Activated CD8-positive, alpha-beta memory T cell treated with anti-CD3 and anti-CD28 coated beads for 48 hours (primary cell): Measurements from ENCODE around the gene DNAJB12.
"Not testable (repeated sequence)": the region's sequence is repeated elsewhere in the genome, so short reads cannot be mapped to it uniquely, and the experiment has no call there.

Experiments
- DNase-seq, 3 experiments: peaks; one replicate each; pipeline ENCODE4 v3.0.0-alpha.2; 2020; ENCODE audit warnings: low read depth in 2 of 3, low spot score in 2 of 3

Gene DNAJB12

GRCh38 chr10:72297281-72297804, 57.4 kb downstream of the DNAJB12 start:
- DNase-seq, result peak in 2 of 3 experiments; percentile 86 to 91

GRCh38 chr10:72296829-72297280, 57.9 kb downstream of the DNAJB12 start:
- DNase-seq, result not testable (repeated sequence)

- no peak for DNase-seq
Observed at GRCh38 chr10:72295330-72295910, 59.3 kb downstream of the DNAJB12 start.

GRCh38 chr10:72292223-72292691, 62.5 kb downstream of the DNAJB12 start:
- no peak for DNase-seq

- DNase-seq, result no peak
Observed at GRCh38 chr10:72291019-72291532, 63.6 kb downstream of the DNAJB12 start.

- DNase-seq, result no peak
Observed at GRCh38 chr10:72285972-72286521, 68.7 kb downstream of the DNAJB12 start.

GRCh38 chr10:72283131-72283530, 71.6 kb downstream of the DNAJB12 start:
- DNase-seq, result no peak
